Right renal pelvis (tissue), 4 donors: Measurements from ENCODE around the gene ROBO3. TPM values are rescaled to one million over a fixed set of nuclear protein-coding genes. Genes with fewer than 3 reads are reported as not detected.

ENCODE experiments used
- DNase-seq, 4 donors: peaks; one replicate each; pipeline ENCODE4 v3.0.0-alpha.2; 2013; ENCODE audit warnings: low read depth in 4 of 4, low spot score in 3 of 4, missing footprints in 1 of 4
- polyA plus RNA-seq, 4 donors: library from polyadenylated mRNA; unstranded; fragments of 120-200 nt; gene quantifications; one replicate each; pipeline ENCODE4 v1.2.1, GENCODE V29; 2013; ENCODE audit not compliant: insufficient read length in 4 of 4

The ROBO3 gene
- polyA plus RNA-seq, 4 donors: 22.7 to 29.2 (median 24.9) TPM

GRCh38 chr11:124917115-124917637 lies 51.9 kb downstream of the ROBO3 start:
- DNase-seq: no peak

- DNase-seq: no peak
These were observed 53.7 kb downstream of the ROBO3 start, which contains the start of gene HEPN1 for GRCh38 chr11:124918950-124919349. TSS of gene HEPN1 (plus strand) at chr11:124919250.

GRCh38 chr11:124919898-124920297 lies 54.7 kb downstream of the ROBO3 start:
- no peak for DNase-seq

- DNase-seq: no peak
These were observed 55.1 kb downstream of the ROBO3 start for GRCh38 chr11:124920356-124920755.

- DNase-seq: peak; percentile 64 to 81 (median 72)
These were observed 55.8 kb downstream of the ROBO3 start for GRCh38 chr11:124920870-124921609.

- no peak for DNase-seq
These were observed 57.6 kb downstream of the ROBO3 start for GRCh38 chr11:124922831-124923230.

GRCh38 chr11:124923296-124923695 lies 58.1 kb downstream of the ROBO3 start:
- no peak for DNase-seq

- no peak for DNase-seq
These were observed 63.9 kb downstream of the ROBO3 start for GRCh38 chr11:124928942-124929665.

- DNase-seq: no peak
These were observed 65.6 kb downstream of the ROBO3 start for GRCh38 chr11:124930799-124931198.

Other genes starting within 250 kb of the ROBO3 start
- gene TBRG1, start 242.6 kb upstream of the ROBO3 start, polyA plus RNA-seq: 10 to 100 TPM; 26.1 to 31.5 (median 27.5) TPM
- gene SIAE, start 191.7 kb upstream of the ROBO3 start, polyA plus RNA-seq: 10 to 100 TPM; 32.1 to 36.4 (median 35.9) TPM
- gene SPA17, start 191.5 kb upstream of the ROBO3 start, polyA plus RNA-seq: 10 to 100 TPM; 19.4 to 22.7 (median 20.2) TPM
- gene NRGN, start 125.5 kb upstream of the ROBO3 start, polyA plus RNA-seq: 10 to 100 TPM; 15.7 to 29.3 (median 22.8) TPM
- 10 to 100 TPM in 2 of 4 donors, 1 to 10 TPM in 2; 5.2 to 17.1 (median 11.2) TPM for gene VSIG2, start 113.2 kb upstream of the ROBO3 start, polyA plus RNA-seq
- 10 to 100 TPM; 74.9 to 87.0 (median 81.8) TPM for gene ESAM, start 103.1 kb upstream of the ROBO3 start, polyA plus RNA-seq
- 10 to 100 TPM; 25.4 to 39.9 (median 27.5) TPM for gene MSANTD2, start 65.0 kb upstream of the ROBO3 start, polyA plus RNA-seq
- 10 to 100 TPM; 18.3 to 23.1 (median 20.7) TPM for gene ROBO4, start 32.4 kb downstream of the ROBO3 start, polyA plus RNA-seq
- gene HEPN1, start 53.8 kb downstream of the ROBO3 start, polyA plus RNA-seq: 1 to 10 TPM; 1.1 to 1.3 (median 1.3) TPM
- 1 to 10 TPM; 1.9 to 3.2 (median 2.1) TPM for gene HEPACAM, start 70.6 kb downstream of the ROBO3 start, polyA plus RNA-seq
- gene CCDC15, start 88.8 kb downstream of the ROBO3 start, polyA plus RNA-seq: 1 to 10 TPM; 3.3 to 4.0 (median 3.7) TPM
- 1 to 10 TPM; 1.6 to 2.3 (median 1.8) TPM for gene SLC37A2, start 197.9 kb downstream of the ROBO3 start, polyA plus RNA-seq
- 10 to 100 TPM; 49.1 to 57.3 (median 51.5) TPM for gene TMEM218, start 246.2 kb downstream of the ROBO3 start, polyA plus RNA-seq